PC-3 (cell line): Measurements from ENCODE around the gene CD2AP. TPM values are rescaled to one million over a fixed set of nuclear protein-coding genes. Genes with fewer than 3 reads are reported as not detected.
A peak's percentile ranks its signal among the peaks of the same experiment; 100 is the strongest.
"Not testable (repeated sequence)": the region's sequence is repeated elsewhere in the genome, so short reads cannot be mapped to it uniquely, and the experiment has no call there.

Experiments used
- ATAC-seq: fragments of 200-7000 bp; cut with Tn5 transposase; 2 replicates; pipeline ENCODE4 v1.9.1; 2020; ENCODE audit warnings: mild to moderate bottlenecking, moderate library complexity
- BruUV-seq: library from RNA; stranded (reverse); fragments of 400-500 nt; replicated peaks from 2 replicates; lab custom pipeline; 2021; lab: Mats Ljungman, UMichigan
- CTCF ChIA-PET: fragments of 300-600 bp; sonication (Branson Sonifier 250); formaldehyde crosslinking; loops from one replicate; lab custom pipeline; 2022; ENCODE audit warnings: antibody characterized with exemption; lab: Charles Lee
- POLR2A ChIA-PET: fragments of 300-600 bp; sonication (Branson Sonifier 250); formaldehyde crosslinking; loops from one replicate; lab custom pipeline; 2022; ENCODE audit warnings: antibody characterized with exemption; ENCODE audit not compliant: unreplicated experiment; lab: Charles Lee
- DNase-seq: peaks from one replicate; pipeline ENCODE4 v3.0.0-alpha.2; 2015
- H2AFZ ChIP-seq: fragments of 300-600 bp; sonication (generic); 2 replicates; pipeline ENCODE4 v1.6.0; 2016; ENCODE audit warnings: antibody characterized with exemption, low read length
- H3F3A ChIP-seq: fragments of 300-600 bp; sonication (generic); one replicate; pipeline ENCODE4 v1.6.0; 2017; ENCODE audit warnings: antibody characterized with exemption, low read length, control low read depth, mild to moderate bottlenecking; ENCODE audit not compliant: unreplicated experiment
- H3K27ac ChIP-seq: fragments of 300-600 bp; sonication (generic); 2 replicates; pipeline ENCODE4 v1.5.1; 2016; ENCODE audit warnings: mild to moderate bottlenecking, low read length
- H3K27me3 ChIP-seq: fragments of 300-600 bp; sonication (generic); 2 replicates; pipeline ENCODE4 v1.6.1; 2016; ENCODE audit warnings: low read length, mixed read lengths
- H3K36me3 ChIP-seq: fragments of 300-600 bp; sonication (generic); 2 replicates; pipeline ENCODE4 v1.6.1; 2016; ENCODE audit warnings: low read depth, mixed run types, low read length, mixed read lengths
- H3K4me1 ChIP-seq: fragments of 300-600 bp; sonication (generic); 2 replicates; pipeline ENCODE4 v1.5.1; 2016; ENCODE audit warnings: low read length; ENCODE audit not compliant: insufficient read depth
- H3K4me2 ChIP-seq: fragments of 300-600 bp; sonication (generic); 2 replicates; pipeline ENCODE4 v1.6.0; 2016; ENCODE audit warnings: low read length
- H3K4me3 ChIP-seq: fragments of 300-600 bp; sonication (generic); 2 replicates; pipeline ENCODE4 v1.5.1; 2016; ENCODE audit warnings: mild to moderate bottlenecking, low read length, mixed read lengths
- H3K79me2 ChIP-seq: fragments of 300-600 bp; sonication (generic); 2 replicates; pipeline ENCODE4 v1.6.1; 2017; ENCODE audit warnings: low read length, mixed read lengths
- H3K9ac ChIP-seq: fragments of 300-600 bp; sonication (generic); 2 replicates; pipeline ENCODE4 v1.6.0; 2016; ENCODE audit warnings: mild to moderate bottlenecking, low read length
- H3K9me2 ChIP-seq: fragments of 300-600 bp; sonication (generic); replicated peaks from 2 replicates; pipeline ENCODE4 v1.6.1; 2016; ENCODE audit warnings: mixed run types, low read length, mixed read lengths
- H3K9me3 ChIP-seq: fragments of 300-600 bp; sonication (generic); 2 replicates; pipeline ENCODE4 v1.6.1; 2016; ENCODE audit warnings: low read length, mixed read lengths
- H4K20me1 ChIP-seq: fragments of 300-600 bp; sonication (generic); 2 replicates; pipeline ENCODE4 v1.6.1; 2016; ENCODE audit warnings: low read length, mixed read lengths
- CTCF ChIP-seq: fragments of 300-600 bp; sonication (generic); conservative IDR thresholded peaks from 2 replicates; pipeline ENCODE4 v1.5.1; 2017; ENCODE audit warnings: antibody characterized with exemption, low read depth, mild to moderate bottlenecking, low read length
- EZH2 ChIP-seq: fragments of 300-600 bp; sonication (generic); IDR thresholded peaks from one replicate; pipeline ENCODE4 v1.6.1; 2017; ENCODE audit warnings: antibody characterized with exemption, mild to moderate bottlenecking, low read length; ENCODE audit not compliant: unreplicated experiment
- EZH2phosphoT487 ChIP-seq: fragments of 300-600 bp; sonication (generic); IDR thresholded peaks from 2 replicates; pipeline ENCODE4 v1.6.1; 2018; ENCODE audit warnings: mild to moderate bottlenecking, antibody characterized with exemption, low read length, borderline replicate concordance
- intact Hi-C: fragments of 100-400 bp; cut with micrococcal nuclease; formaldehyde crosslinking; loops from 2 replicates; pipeline ENCODE4 v1.9.0; 2023
- total RNA-seq: library from RNA; depleted of rRNA; stranded (reverse); fragments of >200 nt; gene quantifications from 2 replicates; pipeline ENCODE4 v1.2.3, GENCODE V29; 2014

CD2AP gene
- total RNA-seq, 1 experiment from 2014 or later: 16.2 TPM

DNA sequence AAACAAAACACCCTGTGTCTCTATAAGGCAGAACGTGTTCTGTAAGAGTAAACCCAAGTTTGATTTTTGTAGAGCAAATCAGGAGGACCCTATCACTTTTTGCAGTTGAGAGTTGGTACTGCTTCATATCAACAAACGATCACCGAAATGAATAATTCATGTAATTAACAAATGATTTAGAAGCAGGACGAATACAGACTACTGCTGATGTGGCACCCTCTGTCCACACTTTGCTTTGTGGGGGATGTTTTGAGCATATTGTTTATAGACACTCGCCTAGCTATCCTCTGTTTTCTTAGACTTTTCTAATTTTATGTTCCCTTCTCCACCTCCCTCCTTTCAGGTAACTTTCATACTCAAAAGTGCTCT is 1.5 kb downstream of the CD2AP start:
- H4K20me1 ChIP-seq: peaks cover 45% of the 10 kb centered on the region
- ChIA-PET CTCF (no interaction called here), POLR2A (interaction anchor here (0.6 to 1.2 kb wide), 2 partner anchors 13 to 65 kb away, joined by 3 to 4 read pairs; no protein-coding TSS in a partner anchor)
- no peaks in the 10 kb centered on the region for H3K36me3 ChIP-seq
- peak overlapping the region; percentile 93 for H3K9ac ChIP-seq
- no peaks in the 10 kb centered on the region for H3K27me3 ChIP-seq
- no peaks in the 10 kb centered on the region for H3K9me2 ChIP-seq
- H3K4me2 ChIP-seq: peak overlapping the region; percentile 92
- peaks cover 58% of the 10 kb centered on the region for H3K79me2 ChIP-seq
- no peaks in the 10 kb centered on the region for H3F3A ChIP-seq
- peak overlapping the region; percentile 96 for H3K4me3 ChIP-seq
- no peaks in the 10 kb centered on the region for H3K9me3 ChIP-seq
- H3K27ac ChIP-seq: no peak overlapping the region; the same call in 1 of the 2 replicates
- ATAC-seq (no peak), DNase-seq (peak; percentile 19)
- intact Hi-C loops: no loop called here
- no TSS peak for BruUV-seq
- no peak overlapping the region for H2AFZ ChIP-seq
- H3K4me1 ChIP-seq: peaks cover 38% of the 10 kb centered on the region
- no peak for TF ChIP-seq EZH2phosphoT487
- TF ChIP-seq CTCF: no peak
- no peak for TF ChIP-seq EZH2

- Histone ChIP-seq H3K27ac (no peak overlapping the region), H3K36me3 (no peaks in the 10 kb centered on the region), H3K79me2 (peaks cover 64% of the 10 kb centered on the region), H3K9me3 (no peaks in the 10 kb centered on the region), H3K9ac (no peak overlapping the region; the same call in 1 of the 2 replicates), H3K27me3 (no peaks in the 10 kb centered on the region), H3K9me2 (no peaks in the 10 kb centered on the region), H3K4me3 (peak overlapping the region; percentile 96), H3K4me2 (peak overlapping the region; percentile 92), H3F3A (peaks cover 6% of the 10 kb centered on the region), H2AFZ (no peak overlapping the region), H4K20me1 (peaks cover 52% of the 10 kb centered on the region), H3K4me1 (peaks cover 45% of the 10 kb centered on the region)
- intact Hi-C loops: loop anchor here (5.0 to 10.0 kb wide), 3 partner anchors 115 to 252 kb away; no protein-coding TSS in a partner anchor
- DNase-seq (no peak), ATAC-seq (no peak)
- POLR2A ChIA-PET: no interaction called here
- CTCF ChIA-PET: no interaction called here
- TF ChIP-seq EZH2: no peak
- TF ChIP-seq CTCF: no peak
- TF ChIP-seq EZH2phosphoT487: no peak
- BruUV-seq: no TSS peak
Measured at GRCh38 chr6:47479874-47480273, 2.3 kb downstream of the CD2AP start.

DNA sequence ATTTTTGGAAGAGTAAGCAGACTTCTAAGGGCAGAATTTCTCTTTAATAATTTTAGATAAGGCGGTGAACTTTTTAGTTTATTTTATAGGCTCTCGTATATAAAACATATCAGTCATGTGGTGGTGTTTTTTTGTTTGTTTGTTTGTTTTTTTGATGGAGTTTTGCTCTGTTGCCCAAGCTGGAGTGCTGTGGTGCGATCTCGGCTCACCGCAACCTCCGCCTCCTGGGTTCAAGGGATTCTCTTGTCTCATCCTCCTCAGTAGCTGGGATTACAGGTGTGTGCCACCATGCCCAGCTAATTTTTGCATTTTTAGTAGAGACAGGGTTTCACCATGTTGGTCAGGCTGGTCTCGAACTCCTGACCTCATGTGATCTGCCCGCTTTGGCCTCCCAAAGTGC is 3.6 kb downstream of the CD2AP start:
- ATAC-seq, H3K36me3 ChIP-seq, H3K9me2 ChIP-seq, H3K4me3 ChIP-seq, H2AFZ ChIP-seq, BruUV-seq, H3K27ac ChIP-seq, H3K27me3 ChIP-seq, H3K4me2 ChIP-seq, H3K9me3 ChIP-seq, POLR2A ChIA-PET, H3F3A ChIP-seq, DNase-seq, CTCF ChIA-PET, H3K9ac ChIP-seq: not testable (repeated sequence)
- H3K79me2 ChIP-seq: peaks cover 77% of the 10 kb centered on the region
- peaks cover 55% of the 10 kb centered on the region for H3K4me1 ChIP-seq
- peaks cover 61% of the 10 kb centered on the region for H4K20me1 ChIP-seq
- intact Hi-C loops: loop anchor here (5.0 to 10.0 kb wide), 3 partner anchors 114 to 251 kb away; no protein-coding TSS in a partner anchor
